GM18517 (cell line): Measurements from ENCODE around the gene MAN2A1.
"Not testable (repeated sequence)": the region's sequence is repeated elsewhere in the genome, so short reads cannot be mapped to it uniquely, and the experiment has no call there.

Source experiments
- ATAC-seq: cut with Tn5 transposase; IDR thresholded peaks from one replicate; pipeline ENCODE4 v1.9.1; 2021; ENCODE audit warnings: mild to moderate bottlenecking, moderate library complexity; ENCODE audit not compliant: unreplicated experiment

MAN2A1 gene

GRCh38 chr5:109857405-109858031, 167.8 kb downstream of the MAN2A1 start:
- ATAC-seq, result no peak

- no peak for ATAC-seq
These were observed 169.8 kb downstream of the MAN2A1 start for GRCh38 chr5:109859537-109859936.

GRCh38 chr5:109862301-109862700, 172.6 kb downstream of the MAN2A1 start:
- ATAC-seq, result no peak

- no peak for ATAC-seq
These were observed 174.0 kb downstream of the MAN2A1 start for GRCh38 chr5:109863752-109864151.

- no peak for ATAC-seq
These were observed 175.9 kb downstream of the MAN2A1 start for GRCh38 chr5:109865637-109866036.

GRCh38 chr5:109866051-109866450, 176.3 kb downstream of the MAN2A1 start:
- no peak for ATAC-seq

- ATAC-seq, result no peak
These were observed 179.0 kb downstream of the MAN2A1 start for GRCh38 chr5:109868737-109869136.

GRCh38 chr5:109873687-109874086, 184.0 kb downstream of the MAN2A1 start:
- ATAC-seq, result no peak

GRCh38 chr5:109874108-109874507, 184.4 kb downstream of the MAN2A1 start:
- no peak for ATAC-seq

- no peak for ATAC-seq
These were observed 186.5 kb downstream of the MAN2A1 start for GRCh38 chr5:109876030-109876725.

- ATAC-seq, result no peak
These were observed 187.4 kb downstream of the MAN2A1 start for GRCh38 chr5:109876941-109877669.

GRCh38 chr5:109877670-109878045, 187.9 kb downstream of the MAN2A1 start:
- no peak for ATAC-seq

- no peak for ATAC-seq
These were observed 189.2 kb downstream of the MAN2A1 start for GRCh38 chr5:109878887-109879286.

GRCh38 chr5:109880907-109881685, 191.4 kb downstream of the MAN2A1 start:
- ATAC-seq, result no peak

GRCh38 chr5:109882546-109882945, 192.8 kb downstream of the MAN2A1 start:
- no peak for ATAC-seq

- ATAC-seq, result no peak
These were observed 194.9 kb downstream of the MAN2A1 start for GRCh38 chr5:109884676-109885075.

GRCh38 chr5:109885205-109885604, 195.5 kb downstream of the MAN2A1 start:
- ATAC-seq, result no peak

- no peak for ATAC-seq
These were observed 199.3 kb downstream of the MAN2A1 start for GRCh38 chr5:109888989-109889388.

- not testable (repeated sequence) for ATAC-seq
These were observed 203.5 kb downstream of the MAN2A1 start for GRCh38 chr5:109893271-109893670.

GRCh38 chr5:109898269-109899162, 208.8 kb downstream of the MAN2A1 start:
- no peak for ATAC-seq
